Measurements from ENCODE around the gene CER1.

Gene CER1

GRCh38 chr9:14671377-14671776, 51.2 kb downstream of the CER1 start:
- H3K4me3 ChIP-seq (ENCODE audit: low read depth, low read length), result no peak overlapping the region
- DNase-seq (ENCODE audit: low read depth), result no peak
- no peak for TF ChIP-seq CTCF (IDR thresholded peaks at IDR 0.05; ENCODE audit: control insufficient read depth, extremely low read depth, insufficient read depth)

- H3K4me3 ChIP-seq (ENCODE audit: low read depth, low read length), result no peak overlapping the region
- no peak for TF ChIP-seq CTCF (IDR thresholded peaks at IDR 0.05; ENCODE audit: control insufficient read depth, extremely low read depth, insufficient read depth)
- no peak for DNase-seq (ENCODE audit: low read depth)
These were observed 51.8 kb downstream of the CER1 start for GRCh38 chr9:14670718-14671117.

Measured in LNCaP clone FGC (cell line).